Measurements from ENCODE around the gene TXLNA.

TXLNA gene

DNA sequence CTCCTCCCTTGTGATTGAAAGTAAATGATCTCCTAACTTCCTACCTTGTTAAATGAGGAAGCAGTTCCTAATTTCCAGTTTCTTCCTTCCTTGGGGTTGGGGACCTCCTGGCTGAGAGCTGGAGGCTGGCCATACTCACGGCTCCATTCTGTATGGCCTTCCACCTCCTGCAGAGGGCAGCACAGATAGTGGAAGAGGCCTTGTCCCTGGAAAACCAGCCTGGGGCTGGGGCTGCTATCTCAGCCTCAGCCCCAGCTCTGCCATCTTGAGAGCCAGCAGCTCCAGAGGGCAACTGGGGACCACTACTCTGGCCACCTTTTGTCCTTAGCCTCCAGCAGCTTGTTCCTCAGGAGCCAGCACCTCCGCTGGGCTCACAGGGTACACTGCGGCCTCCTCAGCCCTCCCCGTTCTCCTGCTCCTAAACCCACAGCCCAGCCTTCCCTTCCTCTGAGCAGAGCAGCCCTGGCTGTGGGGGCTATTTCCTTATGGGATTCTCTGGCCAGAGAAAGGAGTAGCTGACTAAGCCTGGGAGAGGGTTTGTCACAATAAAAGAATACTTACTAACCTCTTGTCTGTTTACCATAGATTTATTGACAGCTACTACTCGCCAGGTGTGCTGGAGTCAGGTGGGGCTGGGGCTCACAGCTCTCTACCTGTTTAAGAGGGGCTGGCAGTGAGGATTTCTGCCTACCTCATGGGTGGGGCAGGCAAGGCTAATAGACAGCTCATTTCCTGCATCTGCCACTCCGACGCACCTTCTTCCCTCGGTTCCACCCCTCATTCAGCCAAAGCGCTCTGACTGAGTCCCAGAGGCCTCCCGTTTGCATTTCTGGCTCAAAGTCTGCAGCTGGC lies 36.4 kb downstream of the TXLNA start:
- peak in 5 of 6 experiments; percentile 17 to 59 (median 43) for DNase-seq

DNA sequence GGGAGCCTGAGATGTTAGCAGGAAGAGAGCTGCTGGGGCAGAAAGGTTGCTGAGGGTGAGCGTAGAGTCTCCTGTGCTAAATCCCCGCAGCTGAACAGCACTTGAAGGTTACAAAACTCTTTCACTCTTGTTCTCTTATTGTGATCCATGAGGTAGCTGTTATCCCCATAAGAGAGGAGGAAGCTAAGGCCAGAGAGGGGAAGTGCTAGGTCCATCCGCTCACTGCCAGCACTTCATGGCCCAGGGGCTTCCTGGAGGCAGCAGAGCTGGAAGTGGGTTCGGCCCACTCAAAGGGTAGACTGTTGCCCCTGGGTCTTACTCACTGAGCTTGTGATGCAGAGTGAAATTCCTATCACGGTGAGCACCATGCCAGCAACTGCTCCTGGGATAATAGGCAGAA lies 37.1 kb downstream of the TXLNA start:
- DNase-seq: no peak

DNA sequence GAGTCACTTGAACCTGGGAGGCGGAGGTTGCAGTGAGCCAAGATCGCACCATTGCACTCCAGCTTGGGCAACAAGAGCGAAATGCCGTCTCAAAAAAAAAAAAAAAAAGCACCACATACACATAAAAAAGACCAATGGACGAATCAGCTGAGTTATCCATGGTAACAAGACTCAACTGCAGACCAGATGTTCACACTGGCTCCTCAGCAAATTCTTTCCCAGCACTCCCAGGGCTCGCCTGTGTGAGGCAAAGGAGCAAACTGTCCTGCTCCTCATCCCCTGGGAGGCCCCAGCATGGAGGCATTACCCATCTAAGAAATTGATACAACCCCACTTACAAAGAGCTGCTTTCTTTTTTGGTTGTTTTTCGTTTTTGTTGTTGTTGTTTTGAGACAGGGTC lies 39.5 kb downstream of the TXLNA start:
- DNase-seq: no peak

DNA sequence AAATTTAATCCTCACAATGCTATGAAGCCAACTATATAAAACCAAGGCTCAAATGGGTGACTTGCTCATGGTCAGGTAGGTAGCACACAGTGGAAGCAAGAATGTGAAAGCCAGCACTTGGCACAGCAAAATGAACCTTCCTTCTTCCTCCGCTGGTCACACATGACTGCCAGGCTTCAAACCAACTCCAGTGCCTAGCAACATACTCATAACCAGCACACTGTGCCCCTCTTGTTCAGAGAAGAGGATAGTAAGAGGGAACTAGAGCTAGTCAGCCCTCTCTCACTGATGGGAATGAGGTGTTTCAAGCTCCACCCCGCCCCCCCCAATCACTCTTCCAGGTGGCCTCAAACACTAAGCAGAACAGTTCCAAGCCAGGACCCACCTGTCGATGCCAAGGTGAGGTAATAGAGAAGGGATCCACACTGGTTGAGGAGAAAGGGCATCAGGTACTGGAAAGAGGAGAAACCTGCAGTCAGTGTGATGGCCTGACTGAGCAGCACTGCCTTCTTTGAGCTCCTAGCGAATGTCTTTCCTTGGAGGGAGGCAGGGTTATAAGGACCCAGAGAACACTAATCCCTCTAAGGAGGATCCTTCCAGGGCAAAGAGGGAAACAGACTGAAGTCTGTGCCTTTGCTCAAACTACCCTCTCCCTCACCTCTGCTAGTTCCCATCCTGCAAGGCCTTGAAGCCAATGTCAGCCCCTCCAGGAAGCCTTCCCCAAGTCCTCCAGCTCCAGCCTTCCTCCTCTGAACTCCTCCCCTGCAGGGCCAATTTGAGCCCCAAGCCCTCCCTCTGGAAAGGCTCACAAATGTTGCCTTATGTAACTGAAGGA lies 41.5 kb downstream of the TXLNA start:
- no peak for DNase-seq

DNA sequence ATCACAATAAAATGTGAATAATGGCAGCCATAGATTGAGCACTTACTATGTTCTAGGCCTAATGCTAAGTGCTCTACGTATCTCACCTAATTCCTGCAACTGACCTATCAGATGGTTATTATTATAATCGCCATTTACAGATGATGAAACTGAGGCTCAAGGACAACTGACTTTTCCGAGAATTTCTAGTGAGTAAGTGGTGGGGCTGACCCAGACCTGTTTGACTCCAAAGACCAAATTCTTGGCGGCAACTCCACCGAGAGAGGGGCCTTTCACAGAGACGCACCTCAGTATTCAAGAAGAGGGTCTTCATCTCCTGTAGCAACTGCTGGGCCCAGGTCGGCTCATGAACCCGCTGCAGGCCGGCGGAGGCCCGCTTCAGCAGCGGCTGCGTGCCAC lies 42.1 kb downstream of the TXLNA start:
- DNase-seq: no peak

DNA sequence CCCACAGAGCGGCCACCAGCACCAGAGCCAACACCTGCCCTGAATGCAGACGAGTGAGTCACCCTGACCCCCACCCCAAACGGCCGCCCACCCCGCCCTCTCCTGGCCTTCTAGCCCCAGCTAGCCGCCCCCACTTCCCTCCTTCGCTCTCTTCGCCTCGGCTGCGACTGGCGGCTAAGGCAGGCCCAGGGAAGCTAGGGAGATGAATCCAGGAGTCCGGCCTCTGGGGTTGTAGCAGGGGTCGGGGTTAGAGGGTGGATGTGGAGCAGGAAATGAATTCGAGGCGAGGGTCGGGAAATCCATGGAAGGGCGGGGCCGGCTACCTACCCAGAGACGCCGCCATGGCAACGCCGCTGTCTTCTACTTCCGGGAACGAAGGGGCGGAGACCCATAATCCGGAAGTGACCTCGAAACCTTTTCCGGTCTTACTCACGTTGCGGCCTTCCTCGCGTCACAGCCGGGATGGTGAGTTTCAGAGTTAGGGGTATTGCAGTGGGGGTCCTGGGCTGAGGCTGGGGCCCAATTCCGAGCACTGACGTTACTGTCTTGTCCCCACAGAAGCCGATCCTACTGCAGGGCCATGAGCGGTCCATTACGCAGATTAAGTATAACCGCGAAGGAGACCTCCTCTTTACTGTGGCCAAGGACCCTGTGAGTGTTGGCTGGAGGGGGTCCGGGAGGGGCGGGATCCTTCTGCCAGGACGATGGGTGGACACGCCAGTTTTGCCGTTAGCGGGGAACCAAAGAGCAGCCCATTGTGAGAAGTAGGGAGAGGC lies 42.7 kb downstream of the TXLNA start, which contains the start of the genes EIF3I and TMEM234:
TSS of gene EIF3I (plus strand) at position 428 of the 776 bp plus-strand sequence. CDS start at position 463, 35 bp downstream.
TSS of gene TMEM234 (minus strand) at position 374 of the 776 bp plus-strand sequence. CDS start at position 343, 31 bp downstream.
- DNase-seq: peak; percentile 80 to 90 (median 88)

DNA sequence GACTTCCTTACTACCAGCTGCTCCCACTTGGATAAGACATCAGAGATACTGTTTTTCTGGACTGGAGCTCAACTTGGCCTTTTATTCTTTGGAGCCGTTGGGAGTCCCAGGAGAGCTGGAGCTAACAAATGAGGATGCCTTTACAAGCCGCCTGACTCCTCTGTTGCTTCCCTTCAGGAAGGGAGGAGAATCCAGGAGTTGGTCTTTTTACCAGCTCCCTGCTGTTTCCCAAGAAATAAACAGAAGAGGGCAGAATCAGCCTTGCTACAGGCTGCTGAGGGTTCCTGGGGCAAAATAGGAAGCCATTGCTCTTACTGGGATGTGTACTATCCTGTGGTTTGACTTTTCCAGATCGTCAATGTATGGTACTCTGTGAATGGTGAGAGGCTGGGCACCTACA lies 44.2 kb downstream of the TXLNA start:
- no peak for DNase-seq

DNA sequence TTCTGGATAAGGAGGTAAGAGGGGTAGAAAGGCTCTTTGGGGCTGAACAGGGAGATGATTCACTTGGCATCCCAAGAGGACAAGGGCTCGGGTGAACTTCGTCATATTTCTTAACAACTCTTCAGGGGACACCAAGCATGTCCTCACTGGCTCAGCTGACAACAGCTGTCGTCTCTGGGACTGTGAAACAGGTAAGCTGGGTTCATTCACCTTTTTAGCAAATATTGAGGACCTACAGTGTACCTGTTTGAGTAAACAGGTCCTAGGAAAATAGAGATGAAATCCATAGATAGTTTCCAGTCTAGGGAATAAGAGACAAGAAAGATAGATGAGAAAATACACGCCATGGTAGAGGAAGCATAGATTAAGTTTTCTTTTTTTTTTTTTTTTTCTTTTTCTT lies 44.8 kb downstream of the TXLNA start:
- no peak for DNase-seq

DNA sequence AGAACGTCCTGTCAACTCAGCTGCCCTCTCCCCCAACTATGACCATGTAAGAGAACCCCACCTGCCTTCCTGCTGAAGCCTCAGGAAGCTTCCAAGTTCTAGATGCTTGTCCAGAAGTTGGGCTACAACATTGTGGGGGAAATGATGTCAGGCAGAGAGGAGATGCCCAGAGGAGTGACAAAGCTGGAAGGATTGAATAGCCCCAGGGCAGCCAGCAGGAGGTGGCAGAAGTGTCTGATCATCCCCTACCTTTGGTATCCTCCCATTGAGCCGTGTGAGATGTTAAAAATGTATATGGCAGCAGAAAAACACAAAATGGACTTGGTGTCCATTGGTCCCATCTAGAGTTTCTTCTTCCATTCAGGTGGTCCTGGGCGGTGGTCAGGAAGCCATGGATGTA lies 49.3 kb downstream of the TXLNA start:
- no peak for DNase-seq

DNA sequence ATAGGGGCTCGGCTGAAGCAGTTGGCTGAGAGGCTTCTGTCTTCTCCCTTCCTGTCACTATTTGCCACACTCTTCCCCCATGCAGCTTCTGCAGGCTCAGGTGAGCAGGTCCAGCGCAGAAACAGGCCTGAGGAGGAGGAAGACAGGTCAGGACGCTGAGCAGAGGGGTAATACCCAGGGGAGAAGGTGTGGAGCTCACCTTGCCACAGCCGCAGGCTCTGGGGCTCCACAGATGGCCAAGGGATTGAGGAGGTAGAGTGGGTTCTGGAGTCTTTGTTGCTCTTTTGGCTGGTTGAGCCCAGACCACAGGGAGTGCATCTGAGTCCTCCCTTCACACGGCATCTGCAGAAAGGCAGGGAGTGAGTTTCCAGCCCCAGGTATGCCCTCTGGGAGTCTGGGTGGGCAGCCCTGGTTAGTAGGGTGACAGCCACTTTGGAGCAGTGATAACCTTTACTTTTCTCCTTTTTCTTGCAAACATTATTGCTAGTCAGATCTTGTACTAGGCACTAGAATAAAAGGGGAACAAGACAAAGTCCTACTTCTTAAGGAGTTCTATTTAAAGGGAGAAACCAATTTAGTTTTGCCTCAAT lies 52.5 kb downstream of the TXLNA start:
- DNase-seq: no peak

DNA sequence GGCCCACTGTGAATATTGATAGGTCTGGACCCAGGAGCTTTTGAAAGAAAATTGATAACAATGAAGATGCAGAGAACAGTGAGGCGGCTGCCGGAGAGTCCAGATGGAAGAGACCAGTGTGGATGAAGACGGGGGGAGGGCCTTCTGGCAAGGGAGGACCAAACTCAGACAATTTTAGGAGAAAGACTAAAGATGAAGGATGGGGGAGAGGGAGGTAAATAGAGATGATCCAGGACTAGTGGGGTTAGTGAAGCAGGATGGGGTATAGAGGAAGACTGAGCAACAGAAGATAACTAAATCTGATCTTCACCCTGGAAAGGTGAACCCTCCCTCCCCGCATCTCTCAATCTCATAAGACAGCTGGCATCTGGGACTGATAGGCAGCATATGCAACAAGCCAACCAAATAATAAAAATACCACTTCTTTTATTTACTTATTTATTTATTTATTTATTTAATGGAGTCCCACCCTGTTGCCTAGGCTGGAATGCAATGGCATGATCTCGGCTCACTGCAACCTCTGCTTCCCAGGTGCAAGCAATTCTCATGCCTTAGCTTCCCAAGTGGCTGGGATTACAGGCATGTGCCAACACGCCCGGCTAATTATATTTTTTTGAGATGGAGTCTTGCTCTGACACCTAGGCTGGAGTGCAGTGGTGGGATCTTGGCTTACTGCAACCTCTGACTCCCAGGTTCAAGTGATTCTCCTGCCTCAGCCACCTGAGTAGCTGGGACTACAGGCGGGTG lies 53.3 kb downstream of the TXLNA start:
- no peak for DNase-seq

DNA sequence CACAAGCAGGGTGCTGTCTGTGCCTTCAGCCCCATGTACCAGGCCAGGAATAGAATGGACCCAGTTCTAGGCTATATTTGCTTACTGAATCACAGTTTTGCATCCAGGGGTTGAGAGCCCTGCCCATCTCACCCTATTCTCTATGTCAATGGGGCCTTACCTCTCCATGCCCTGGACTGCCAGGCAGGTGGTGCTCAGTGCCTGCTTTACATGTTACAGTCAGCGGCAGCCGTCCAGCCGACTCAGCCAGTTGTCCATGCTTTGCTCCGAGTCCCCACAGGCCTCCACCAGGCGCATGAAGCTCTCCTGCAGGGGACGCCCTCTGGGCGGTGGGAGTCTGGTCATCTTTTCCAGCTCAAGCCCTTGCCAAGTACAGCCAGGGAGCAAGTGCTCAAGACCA lies 55.3 kb downstream of the TXLNA start:
- no peak for DNase-seq

DNA sequence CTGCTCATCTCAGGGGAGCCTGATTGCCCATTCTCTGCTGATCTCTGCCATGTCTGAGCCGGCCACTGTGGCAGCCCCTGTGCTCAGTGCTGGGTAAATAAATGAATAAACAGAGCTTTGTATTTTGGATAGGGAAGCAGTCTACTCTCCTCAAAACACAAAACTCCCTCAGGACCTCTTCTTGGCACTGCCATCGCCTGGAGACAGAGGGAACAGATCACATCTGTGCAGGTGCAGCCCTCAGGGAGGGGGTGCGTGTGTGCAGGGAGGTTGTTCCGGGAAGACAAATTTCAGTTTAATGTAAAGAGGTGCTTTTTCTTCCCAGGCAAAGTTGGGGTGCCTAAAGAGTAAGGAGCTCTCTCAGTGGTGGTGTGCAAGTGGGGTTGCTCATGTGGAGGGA lies 59.9 kb downstream of the TXLNA start:
- DNase-seq: no peak

DNA sequence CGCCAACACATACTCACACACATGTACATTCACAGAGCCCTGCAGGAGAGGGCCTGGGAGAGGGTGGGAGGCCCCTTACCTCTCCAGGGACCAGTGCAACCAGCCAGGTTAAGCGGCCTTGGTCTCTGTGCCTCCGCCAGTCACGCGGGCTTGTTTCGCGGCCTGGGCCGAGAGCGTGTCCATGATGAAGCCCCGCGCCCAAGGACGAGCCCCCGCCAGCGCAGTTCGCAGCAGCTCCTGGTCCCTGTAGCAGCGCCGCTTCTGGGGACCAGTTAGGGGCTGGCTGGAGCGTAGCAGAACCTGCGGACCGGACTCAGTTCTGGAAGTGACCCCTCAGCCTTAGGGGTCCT lies 60.3 kb downstream of the TXLNA start:
- no peak for DNase-seq

DNA sequence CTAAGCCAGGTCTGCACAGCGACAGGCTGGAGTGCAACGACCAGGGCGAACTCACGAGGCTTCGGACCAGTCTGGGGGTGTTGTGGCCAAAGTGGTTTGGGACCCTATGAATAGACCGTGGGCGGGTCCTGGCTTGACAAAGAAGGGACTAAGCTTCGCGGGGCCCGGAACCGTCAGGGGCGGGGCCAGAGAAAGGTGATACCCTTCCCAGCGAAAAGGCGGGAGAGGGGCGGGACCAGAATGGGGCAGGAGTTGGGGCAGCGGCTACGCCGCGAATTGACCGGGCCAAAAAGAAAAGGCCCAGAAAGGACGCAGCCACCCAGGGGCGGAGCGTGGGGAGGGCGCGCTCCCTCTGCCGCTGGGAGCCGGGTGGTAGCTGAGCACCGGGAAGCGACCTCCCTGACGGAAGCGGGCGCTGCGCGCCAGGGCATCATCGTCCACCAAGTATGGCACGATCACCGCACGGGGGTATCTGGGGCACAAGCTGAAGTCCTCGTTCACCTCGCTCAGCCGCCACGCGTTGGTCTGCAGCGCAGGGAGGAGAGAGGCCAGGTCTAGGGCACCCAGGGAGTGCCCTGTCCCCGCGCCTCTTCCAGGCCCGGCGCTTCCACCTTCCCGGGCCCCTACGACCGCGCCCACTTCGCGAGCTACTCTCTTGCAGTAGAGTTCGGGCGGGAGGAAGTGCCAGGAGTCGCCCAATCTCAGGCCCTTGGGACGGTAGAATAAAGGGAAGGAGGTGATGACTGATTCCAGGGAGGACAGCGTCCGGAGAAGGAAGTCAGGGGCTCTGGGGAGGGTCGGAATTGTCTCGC lies 60.9 kb downstream of the TXLNA start:
- DNase-seq: peak; percentile 31 to 69 (median 54)

DNA sequence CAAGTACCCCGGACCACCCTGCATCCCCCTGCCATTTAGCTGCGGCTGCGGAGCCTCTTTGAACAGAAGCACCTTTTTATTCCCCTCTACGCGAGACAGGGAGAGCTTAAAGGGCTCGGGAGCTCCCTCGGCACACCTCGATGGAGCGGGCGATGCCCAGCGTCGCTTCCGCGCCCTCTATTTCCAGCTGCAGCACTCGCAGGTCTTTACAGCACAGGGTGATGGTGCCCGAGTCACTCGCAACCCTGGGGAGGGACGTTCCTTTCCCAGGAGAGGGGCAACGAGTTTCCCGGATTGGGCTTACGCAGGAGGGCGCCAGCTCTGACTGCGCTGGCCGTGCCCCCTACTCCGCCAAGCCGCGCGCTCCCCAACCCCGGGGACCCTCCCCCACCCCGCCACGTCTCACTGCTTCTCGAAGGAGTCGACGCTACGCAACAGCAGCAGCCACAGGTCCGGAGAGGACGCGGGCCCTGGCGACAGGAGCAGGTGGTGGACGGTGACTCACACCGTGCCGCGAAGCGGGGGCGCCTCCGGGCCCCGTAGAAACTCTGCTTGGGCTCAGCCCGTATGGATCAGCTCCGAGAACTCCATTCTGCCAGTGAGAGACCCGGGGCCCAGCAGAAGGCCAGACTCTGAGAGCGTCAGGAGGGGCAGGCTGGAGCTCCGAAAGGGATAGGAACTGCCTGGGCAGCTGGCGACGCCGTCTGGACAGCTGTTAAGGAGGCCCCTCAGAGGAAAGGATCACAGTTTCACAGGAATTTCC lies 61.7 kb downstream of the TXLNA start:
- DNase-seq: peak in 5 of 6 experiments; percentile 15 to 68 (median 40)

DNA sequence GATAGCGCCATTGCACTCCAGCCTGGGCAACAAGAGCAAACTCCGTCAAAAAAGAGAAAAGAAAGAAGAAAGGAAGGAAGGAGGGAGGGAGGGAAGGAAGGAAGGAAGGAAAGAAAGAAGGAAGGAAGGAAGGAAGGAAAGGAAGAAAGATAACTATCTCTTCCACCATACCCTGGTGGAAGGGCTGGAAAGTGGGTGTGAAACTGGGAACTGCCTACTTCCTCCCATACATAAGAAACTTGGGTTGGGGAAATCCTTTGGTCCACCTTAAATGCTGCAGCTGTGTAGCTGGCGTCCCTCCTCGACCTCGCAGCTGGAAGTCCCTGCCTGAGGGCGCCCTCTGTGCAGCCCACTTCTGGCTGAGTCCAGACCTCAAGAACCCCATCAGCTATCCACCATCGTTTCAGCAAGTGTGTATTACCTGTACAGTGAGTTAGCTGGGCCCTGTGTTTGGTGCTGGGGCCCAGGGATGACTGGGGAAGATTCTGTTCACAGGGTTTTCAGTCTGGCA lies 62.9 kb downstream of the TXLNA start:
- no peak for DNase-seq

DNA sequence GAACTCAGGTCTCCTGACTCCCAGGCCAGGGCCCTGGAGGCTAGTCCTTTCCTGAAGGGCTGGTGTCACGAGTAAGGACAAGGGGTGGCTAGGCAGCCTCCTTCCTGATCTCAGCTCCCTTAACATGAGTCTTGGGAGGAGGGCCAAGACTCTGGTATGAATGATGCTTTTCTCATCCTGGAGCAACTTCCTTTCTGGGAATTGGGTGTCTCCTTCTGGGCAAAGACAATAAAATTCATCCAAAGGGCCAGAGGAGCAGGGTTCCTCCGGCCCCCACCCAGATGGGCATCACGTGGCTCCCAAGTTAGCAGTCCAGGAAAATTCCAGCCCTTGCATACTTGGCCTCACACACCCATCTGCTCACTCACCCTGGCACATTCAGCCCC lies 67.4 kb downstream of the TXLNA start, which contains the start of gene FAM167B:
TSS of gene FAM167B (plus strand) at position 335 of the 386 bp plus-strand sequence. CDS start 200 bp downstream, outside the sequence.
- DNase-seq: no peak

DNA sequence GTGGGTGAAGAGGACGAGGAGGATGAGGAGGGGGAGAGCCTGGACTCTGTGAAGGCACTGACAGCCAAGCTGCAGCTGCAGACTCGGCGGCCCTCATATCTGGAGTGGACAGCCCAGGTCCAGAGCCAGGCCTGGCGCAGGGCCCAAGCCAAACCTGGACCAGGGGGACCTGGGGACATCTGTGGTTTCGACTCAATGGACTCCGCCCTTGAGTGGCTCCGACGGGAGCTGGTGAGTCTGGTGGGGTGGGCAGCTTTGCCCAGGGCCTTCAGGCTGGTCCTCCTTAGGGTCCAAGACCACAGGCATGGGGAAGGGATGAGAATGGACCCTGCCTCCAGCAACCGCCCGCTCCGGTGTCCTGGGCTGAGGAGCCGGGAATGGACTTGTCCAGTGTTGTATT lies 68.0 kb downstream of the TXLNA start:
- DNase-seq: no peak
